HepG2 (cell line): ENCODE results near the gene VPS37B. TPM values are rescaled to one million over a fixed set of nuclear protein-coding genes. Genes with fewer than 3 reads are reported as not detected.
"Not testable (repeated sequence)": the region's sequence is repeated elsewhere in the genome, so short reads cannot be mapped to it uniquely, and the experiment has no call there.

Experiments used
- ATAC-seq: fragments of 200-7000 bp; cut with Tn5 transposase; 3 replicates; pipeline ENCODE4 v1.9.1; 2020; ENCODE audit warnings: mild to moderate bottlenecking, moderate library complexity
- BruUV-seq: library from RNA; stranded (reverse); fragments of 400-500 nt; replicated peaks from 2 replicates; lab custom pipeline; 2021; lab: Mats Ljungman, UMichigan
- CTCF ChIA-PET: fragments of 300-600 bp; formaldehyde crosslinking; extraction: SDS; loops from one replicate; lab custom pipeline; 2021; ENCODE audit warnings: low total read pairs, inconsistent platforms, low intra/inter-chr PET ratio; lab: Yijun Ruan, JAX
- POLR2A ChIA-PET: fragments of 350-600 bp; sonication (Branson Sonifier 250); formaldehyde crosslinking; loops from one replicate; lab custom pipeline; 2020; ENCODE audit warnings: antibody characterized with exemption, inconsistent platforms; lab: Yijun Ruan, JAX
- DNase-seq: peaks from one replicate; pipeline ENCODE4 v3.0.0-alpha.2; 2015; ENCODE audit warnings: low spot score
- FAIRE-seq: peaks from 3 replicates; lab custom pipeline; 2011; peaks lifted over from hg19 to GRCh38; lab: Jason Lieb, UNC
- H2AFZ ChIP-seq: one replicate; pipeline ENCODE4 v1.6.1; 2011; ENCODE audit warnings: low read length, inconsistent platforms
- H3K27ac ChIP-seq: fragments of 300-600 bp; 3 replicates; pipeline ENCODE4 v1.8.0; 2011; ENCODE audit warnings: mixed run types, mild to moderate bottlenecking, mixed read lengths, low read length, inconsistent platforms; ENCODE audit not compliant: insufficient read depth; ENCODE audit errors: extremely low read length
- H3K27me3 ChIP-seq, 2 experiments: fragments of 200-600 bp in 1 of 2; 2 replicates in 1 of 2; 3 replicates in 1 of 2; pipeline versions ENCODE4 v1.6.0 to v1.8.0; 2011; ENCODE audit warnings: low read length in 2 of 2, mild to moderate bottlenecking in 2 of 2, moderate library complexity in 2 of 2, inconsistent platforms in 1 of 2; ENCODE audit not compliant: insufficient read depth in 2 of 2, control insufficient read depth in 1 of 2
- H3K36me3 ChIP-seq, 2 experiments: fragments of 200-600 bp in 1 of 2; replicated peaks in 1 of 2; 2 replicates in 1 of 2; 3 replicates in 1 of 2; pipeline versions ENCODE4 v1.5.1 to v1.8.0; 2011; ENCODE audit warnings: low read length in 2 of 2, inconsistent platforms in 1 of 2; ENCODE audit not compliant: insufficient read depth in 2 of 2, control insufficient read depth in 1 of 2
- H3K4me1 ChIP-seq: 2 replicates; pipeline ENCODE4 v1.5.1; 2012; ENCODE audit warnings: low read length, inconsistent platforms; ENCODE audit not compliant: insufficient read depth
- H3K4me2 ChIP-seq: 2 replicates; pipeline ENCODE4 v1.6.0; 2011; ENCODE audit warnings: low read depth, low read length, inconsistent platforms
- H3K4me3 ChIP-seq, 3 experiments: fragments of 200-600 bp in 1 of 3; sonication (generic), shearing (Covaris generic) in 1 of 3; replicated peaks in 1 of 3; 2 replicates each; pipeline ENCODE4 v1.5.1; 2011 to 2016; ENCODE audit warnings: low read length in 3 of 3, inconsistent platforms in 2 of 3, low read depth in 2 of 3, mild to moderate bottlenecking in 2 of 3, control low read depth in 1 of 3, mixed read lengths in 1 of 3; ENCODE audit not compliant: insufficient read depth in 1 of 3
- H3K79me2 ChIP-seq: one replicate; pipeline ENCODE4 v1.6.1; 2011; ENCODE audit warnings: low read length, inconsistent platforms; ENCODE audit not compliant: insufficient read depth
- H3K9ac ChIP-seq: 2 replicates; pipeline ENCODE4 v1.6.0; 2011; ENCODE audit warnings: mild to moderate bottlenecking, low read depth, low read length, inconsistent platforms; ENCODE audit not compliant: insufficient read depth
- H3K9me3 ChIP-seq: 2 replicates; pipeline ENCODE4 v1.5.1; 2012; ENCODE audit warnings: mild to moderate bottlenecking, low read length
- H4K20me1 ChIP-seq: 2 replicates; pipeline ENCODE4 v1.6.0; 2011; ENCODE audit warnings: inconsistent platforms, mild to moderate bottlenecking, low read length, moderate library complexity; ENCODE audit not compliant: insufficient read depth
- AHR ChIP-seq: IDR thresholded peaks from 2 replicates; pipeline ENCODE4 v1.6.1; 2018; ENCODE audit warnings: missing genetic modification reagents, missing compliant biosample characterization
- BHLHE40 ChIP-seq: IDR thresholded peaks from 2 replicates; pipeline ENCODE4 v1.6.1; 2011; ENCODE audit warnings: low read length, improper control_type of control experiment
- CC2D1A ChIP-seq: sonication (generic); formaldehyde crosslinking; IDR thresholded peaks from 2 replicates; pipeline ENCODE4 v1.8.1; 2023; ENCODE audit warnings: mild to moderate bottlenecking, missing genetic modification reagents
- CCAR2 ChIP-seq: fragments of 200-400 bp; formaldehyde crosslinking; optimal IDR thresholded peaks from 2 replicates; pipeline ENCODE3; 2018; ENCODE audit warnings: low read depth, mild to moderate bottlenecking, low read length, moderate library complexity
- GATAD2A ChIP-seq: IDR thresholded peaks from 2 replicates; pipeline ENCODE4 v1.6.1; 2016
- KAT8 ChIP-seq: IDR thresholded peaks from 2 replicates; pipeline ENCODE4 v1.6.1; 2016; ENCODE audit warnings: missing genetic modification reagents, missing compliant biosample characterization
- MAFF ChIP-seq: IDR thresholded peaks from 2 replicates; pipeline ENCODE4 v1.6.1; 2011; ENCODE audit warnings: low read depth, low read length, improper control_type of control experiment
- MAFK ChIP-seq, 2 experiments: IDR thresholded peaks in 1 of 2; conservative IDR thresholded peaks in 1 of 2; 2 replicates each; pipeline ENCODE4 v1.6.1; 2011; ENCODE audit warnings: improper control_type of control experiment in 2 of 2, low read length in 2 of 2
- RARA ChIP-seq: IDR thresholded peaks from 2 replicates; pipeline ENCODE4 v1.6.1; 2016; ENCODE audit warnings: missing genetic modification reagents, missing compliant biosample characterization
- SALL2 ChIP-seq: sonication (generic); formaldehyde crosslinking; IDR thresholded peaks from 2 replicates; pipeline ENCODE4 v1.8.1; 2023; ENCODE audit warnings: mild to moderate bottlenecking, missing genetic modification reagents, inconsistent platforms
- SOX13 ChIP-seq, 3 experiments: fragments of 450-650 bp in 1 of 3; sonication (generic) in 1 of 3; formaldehyde crosslinking in 1 of 3; IDR thresholded peaks in 2 of 3; conservative IDR thresholded peaks in 1 of 3; 2 replicates each; pipeline versions ENCODE4 v1.5.0 to v1.6.1; 2016 to 2020; ENCODE audit warnings: antibody characterized with exemption in 1 of 3, mild to moderate bottlenecking in 1 of 3, missing compliant biosample characterization in 1 of 3, missing genetic modification reagents in 1 of 3, moderate library complexity in 1 of 3
- SOX5 ChIP-seq: IDR thresholded peaks from 2 replicates; pipeline ENCODE4 v1.6.1; 2016; ENCODE audit warnings: borderline replicate concordance
- TRAFD1 ChIP-seq: sonication (generic); formaldehyde crosslinking; IDR thresholded peaks from 2 replicates; pipeline ENCODE4 v1.5.1; 2020; ENCODE audit warnings: missing genetic modification reagents, mild to moderate bottlenecking, borderline replicate concordance
- ZBTB26 ChIP-seq: IDR thresholded peaks from 2 replicates; pipeline ENCODE4 v1.6.1; 2016; ENCODE audit warnings: missing compliant biosample characterization, missing genetic modification reagents, borderline replicate concordance
- ZBTB42 ChIP-seq: sonication (generic); formaldehyde crosslinking; IDR thresholded peaks from 2 replicates; pipeline ENCODE4 v1.5.0; 2020; ENCODE audit warnings: mild to moderate bottlenecking, missing genetic modification reagents
- ZNF496 ChIP-seq: sonication (generic); formaldehyde crosslinking; IDR thresholded peaks from 2 replicates; pipeline ENCODE4 v1.8.1; 2023; ENCODE audit warnings: mild to moderate bottlenecking, moderate library complexity, missing genetic modification reagents; ENCODE audit not compliant: insufficient replicate concordance
- ZNF572 ChIP-seq: sonication (generic); formaldehyde crosslinking; IDR thresholded peaks from 2 replicates; pipeline ENCODE4 v1.5.1; 2020; ENCODE audit warnings: mild to moderate bottlenecking, missing genetic modification reagents
- ZSCAN5A ChIP-seq: sonication (generic); formaldehyde crosslinking; IDR thresholded peaks from 2 replicates; pipeline ENCODE4 v1.8.0; 2022; ENCODE audit warnings: mild to moderate bottlenecking, missing genetic modification reagents, borderline replicate concordance
- WGBS: methylation state at CpG from one replicate; pipeline ENCODE4 v1.1.6; 2017; ENCODE audit warnings: low lambda C conversion rate; 5-methylcytosine and 5-hydroxymethylcytosine counted together
- in situ Hi-C: cut with HindIII; loops from 2 replicates; pipeline ENCODE4 v1.10.0; 2017; ENCODE audit warnings: low pct_unique_long_range_greater_than_20kb; ENCODE audit not compliant: extremely low pct_ligation_motif_present
- intact Hi-C: fragments of 100-400 bp; cut with micrococcal nuclease; formaldehyde crosslinking; loops from one replicate; pipeline ENCODE4 v1.10.0; 2022; ENCODE audit not compliant: unreplicated experiment
- polyA plus RNA-seq, 8 experiments: library from polyadenylated mRNA; depleted of rRNA in 3 of 8; stranded (reverse) in 7 of 8; unstranded in 1 of 8; fragments of >200 nt; fragmentation: Illumina TruSeq in 4 of 8; extraction: Trizol in 4 of 8; gene quantifications; 2 replicates each; pipeline versions ENCODE4 v1.2.1 to v1.2.3, GENCODE V29; 2011 to 2016; ENCODE audit warnings: low read depth in 4 of 8, missing spikeins in 1 of 8, mixed read lengths in 1 of 8; ENCODE audit not compliant: insufficient read depth in 1 of 8
- total RNA-seq, 5 experiments: library from RNA; depleted of rRNA; stranded (reverse); fragments of >200 nt; fragmentation: Illumina TruSeq; extraction: Trizol; gene quantifications; 2 replicates each; pipeline ENCODE4 v1.2.3, GENCODE V29; 2016; ENCODE audit warnings: low read depth in 1 of 5

Gene VPS37B
- total and polyA plus RNA-seq, 2 of the 13 experiments (the other 11 are each of a cell fraction or from before 2014, with no cell fraction given): 4.6 to 5.3 TPM

GRCh38 chr12:122942637-122943036 is 46.7 kb upstream of the VPS37B start (continued):
- TF ChIP-seq ZBTB42 (no peak), ZBTB26 (CRISPR knock-in tag) (0 out of 2 replicates have a peak, but pooled peaks have one; percentile 42), TRAFD1 (CRISPR knock-in tag) (no peak), MAFF (peak; percentile 57), ZSCAN5A (CRISPR knock-in tag) (no peak), SALL2 (CRISPR knock-in tag) (no peak), KAT8 (CRISPR knock-in tag) (no peak), CCAR2 (no peak), AHR (CRISPR knock-in tag) (0 out of 2 replicates have a peak, but pooled peaks have one; percentile 31), CC2D1A (CRISPR knock-in tag) (no peak), SOX13 (IDR thresholded peaks at IDR 0.05) (no peak), SOX13 (CRISPR knock-in tag; conservative IDR thresholded peaks at IDR 0.05 in 1 of 2, IDR thresholded peaks at IDR 0.05 in 1 of 2) (peak in 1 of 2 experiments; percentile 27; a peak in 1 of 4 replicates), ZNF572 (no peak), BHLHE40 (0 out of 2 replicates have a peak, but pooled peaks have one; percentile 19), SOX5 (CRISPR knock-in tag) (0 out of 2 replicates have a peak, but pooled peaks have one; percentile 24), RARA (peak; percentile 51; the same call in 1 of the 2 replicates), GATAD2A (CRISPR knock-in tag) (peak; percentile 48), ZNF496 (no peak), MAFK (conservative IDR thresholded peaks at IDR 0.05 in 1 of 2, IDR thresholded peaks at IDR 0.05 in 1 of 2; ENCODE audit: low read length in 2 of 2) (peak; percentile 60 to 65; a peak in 3 of 4 replicates)

GRCh38 chr12:122941351-122941750 is 45.4 kb upstream of the VPS37B start:
- H3K4me2 ChIP-seq, H2AFZ ChIP-seq, H3K27ac ChIP-seq, DNase-seq, FAIRE-seq, POLR2A ChIA-PET, in situ Hi-C loops, ATAC-seq, CTCF ChIA-PET, H4K20me1 ChIP-seq, BruUV-seq, intact Hi-C loops, H3K4me3 ChIP-seq, H3K36me3 ChIP-seq, H3K79me2 ChIP-seq, H3K9me3 ChIP-seq, H3K9ac ChIP-seq, H3K27me3 ChIP-seq: not testable (repeated sequence)
- 91% methylated on average over 5 of the region's 5 CpGs for whole genome bisulfite sequencing
- H3K4me1 ChIP-seq: peaks cover 17% of the 10 kb centered on the region
